ENCODE measurements around the gene PACRG. TPM values are rescaled to one million over a fixed set of nuclear protein-coding genes. Genes with fewer than 3 reads are reported as not detected.

PACRG gene
- total RNA-seq, 1 experiment from 2014 or later: 0.26 TPM

GRCh38 chr6:162962093-162962492 lies 234.3 kb downstream of the PACRG start:
- no peaks in the 10 kb centered on the region for H3K79me2 ChIP-seq (ENCODE audit: insufficient read depth, low read length)
- H3K9me3 ChIP-seq (ENCODE audit: control insufficient read depth, low read depth, low read length): no peaks in the 10 kb centered on the region
- H3K27ac ChIP-seq (ENCODE audit: insufficient read length, low read depth, low read length): no peak overlapping the region
- Mint-ChIP-seq H3K4me1 (no peaks in the 10 kb centered on the region), H3K27ac (no peak overlapping the region; a peak in 1 of 7 replicates), H3K27me3 (ENCODE audit: low read depth) (no peaks in the 10 kb centered on the region), H3K9me3 (peaks cover 0 to 3% of the 10 kb centered on the region in 2 experiments; a peak in 1 of 5 replicates), H3K36me3 (ENCODE audit: insufficient read depth in 1 of 3, low read depth in 3 of 3) (no peaks in the 10 kb centered on the region; a peak in 1 of 7 replicates), H3K4me3 (no peak overlapping the region)
- H3K4me1 ChIP-seq (ENCODE audit: insufficient read depth, low read length): no peaks in the 10 kb centered on the region
- no peak overlapping the region for H3K4ac ChIP-seq (ENCODE audit: low read depth, low read length)
- H2AFZ ChIP-seq (ENCODE audit: low read length): no peak overlapping the region
- H3K56ac ChIP-seq (ENCODE audit: insufficient read length, low read depth, low read length): no peak overlapping the region
- no peaks in the 10 kb centered on the region for H3K79me1 ChIP-seq (ENCODE audit: insufficient read depth, low read depth, low read length, poor library complexity, severe bottlenecking)
- H2BK20ac ChIP-seq (ENCODE audit: low read depth, low read length, poor library complexity, severe bottlenecking): no peak overlapping the region
- H3K14ac ChIP-seq (ENCODE audit: insufficient read depth, low read length): no peak overlapping the region
- DNase-seq: no peak
- no peaks in the 10 kb centered on the region for H3K27me3 ChIP-seq (ENCODE audit: insufficient read depth, low read length)
- H3K23me2 ChIP-seq (ENCODE audit: insufficient read length, low read depth, low read length, poor library complexity, severe bottlenecking): no peaks in the 10 kb centered on the region
- no peak overlapping the region for H3K23ac ChIP-seq (ENCODE audit: insufficient read length, low read depth, low read length)
- no peak overlapping the region for H4K5ac ChIP-seq (ENCODE audit: insufficient read length, low read depth, low read length)
- no peak overlapping the region for H2BK120ac ChIP-seq (ENCODE audit: low read depth, low read length, poor library complexity, severe bottlenecking)
- no peak overlapping the region for H4K8ac ChIP-seq (replicated peaks; ENCODE audit: insufficient read length, low read depth, low read length)
- no peak overlapping the region for H2BK15ac ChIP-seq (ENCODE audit: low read depth, low read length)
- H3K18ac ChIP-seq (ENCODE audit: insufficient read length, low read depth, low read length): no peak overlapping the region
- no peak overlapping the region for H2BK5ac ChIP-seq (ENCODE audit: insufficient read length, low read length)
- no peak overlapping the region for H3T11ph ChIP-seq (ENCODE audit: low read length)
- H2AK5ac ChIP-seq (ENCODE audit: insufficient read length, low read length): no peak overlapping the region
- no peak overlapping the region for H2BK12ac ChIP-seq (ENCODE audit: insufficient read length, low read depth, low read length)
- H3K4me2 ChIP-seq (ENCODE audit: insufficient read depth, insufficient read length, low read length): no peak overlapping the region
- no peak overlapping the region for H3K9ac ChIP-seq (ENCODE audit: extremely low read depth, insufficient read length, low read length)
- no peak for TF ChIP-seq CTCF (conservative IDR thresholded peaks at IDR 0.05)
- H4K20me1 ChIP-seq (ENCODE audit: control insufficient read depth, insufficient read depth, insufficient read length): no peaks in the 10 kb centered on the region
- H4K91ac ChIP-seq (ENCODE audit: insufficient read length, low read depth, low read length): no peak overlapping the region
